Astrocyte (in vitro differentiated cells and primary cell): Measurements from ENCODE around the gene TP73.

Experiments
- CTCF ChIP-seq: IDR thresholded peaks from 2 replicates; pipeline ENCODE4 v1.5.1; 2011; ENCODE audit warnings: low read depth, mild to moderate bottlenecking, inconsistent platforms, low read length, moderate library complexity; ENCODE audit not compliant: insufficient read depth
- EZH2 ChIP-seq: IDR thresholded peaks from 2 replicates; pipeline ENCODE4 v1.6.1; 2012; ENCODE audit warnings: mild to moderate bottlenecking, low read length, inconsistent platforms; ENCODE audit not compliant: insufficient read depth

DNA sequence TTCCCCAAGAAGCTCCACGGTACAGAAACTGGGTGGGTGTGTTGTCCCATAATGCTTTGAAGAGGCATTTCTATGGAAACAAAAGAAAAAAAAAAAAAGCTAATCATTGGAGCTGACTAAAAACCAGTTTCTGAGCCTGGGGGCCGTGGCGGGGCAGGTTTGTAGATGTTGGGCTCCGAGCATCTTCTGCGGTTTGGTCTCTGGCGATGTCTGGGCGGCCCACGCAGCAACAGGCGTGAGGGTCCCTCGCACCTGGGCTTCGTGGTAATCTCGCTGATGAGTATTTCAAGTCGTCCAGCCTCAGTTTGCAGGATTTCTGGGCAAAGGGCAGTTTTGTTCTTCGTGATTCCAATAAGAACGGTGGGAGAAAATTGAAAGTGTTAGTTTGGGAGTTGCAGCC lies 6.8 kb downstream of the TP73 start:
- TF ChIP-seq CTCF, result no peak
- TF ChIP-seq EZH2, result no peak
